OCI-LY1 (cell line): ENCODE data around the gene TAOK1.

ENCODE experiments used
- H2AFZ ChIP-seq: fragments of 200-600 bp; sonication (generic), shearing (Covaris generic); 2 replicates; pipeline ENCODE4 v1.6.0; 2014; ENCODE audit warnings: antibody characterized with exemption, mild to moderate bottlenecking, low read length
- H3F3A ChIP-seq: fragments of 200-600 bp; sonication (generic), shearing (Covaris generic); 2 replicates; pipeline ENCODE4 v1.6.0; 2014; ENCODE audit warnings: mild to moderate bottlenecking, antibody characterized with exemption, low read length, moderate library complexity; ENCODE audit not compliant: insufficient read depth
- H3K27ac ChIP-seq: fragments of 200-600 bp; sonication (generic); 2 replicates; pipeline ENCODE4 v1.5.1; 2014; ENCODE audit warnings: low read length, mixed run types, mild to moderate bottlenecking, low read depth; ENCODE audit not compliant: poor library complexity, severe bottlenecking
- H3K27me3 ChIP-seq: fragments of 200-600 bp; sonication (generic); 2 replicates; pipeline ENCODE4 v1.6.0; 2014; ENCODE audit warnings: antibody characterized with exemption, mild to moderate bottlenecking, low read length, moderate library complexity; ENCODE audit not compliant: insufficient read depth
- H3K36me3 ChIP-seq: fragments of 200-600 bp; sonication (generic); 2 replicates; pipeline ENCODE4 v1.6.1; 2014; ENCODE audit warnings: mild to moderate bottlenecking, antibody characterized with exemption, low read length, moderate library complexity, mixed read lengths; ENCODE audit not compliant: insufficient read depth
- H3K4me1 ChIP-seq: fragments of 200-600 bp; sonication (generic); 2 replicates; pipeline ENCODE4 v1.5.1; 2014; ENCODE audit warnings: mild to moderate bottlenecking, low read length, moderate library complexity; ENCODE audit not compliant: insufficient read depth, severe bottlenecking
- H3K4me2 ChIP-seq: fragments of 200-600 bp; sonication (generic), shearing (Covaris generic); 2 replicates; pipeline ENCODE4 v1.6.1; 2014; ENCODE audit warnings: low read length
- H3K4me3 ChIP-seq: fragments of 200-600 bp; sonication (generic); 2 replicates; pipeline ENCODE4 v1.5.1; 2014; ENCODE audit warnings: low read length, low read depth, mild to moderate bottlenecking, mixed read lengths; ENCODE audit not compliant: poor library complexity, severe bottlenecking
- H3K79me2 ChIP-seq: fragments of 200-600 bp; shearing (Covaris generic); 2 replicates; pipeline ENCODE4 v1.6.1; 2016; ENCODE audit warnings: mixed run types, low read length, mixed read lengths; ENCODE audit not compliant: insufficient read depth
- H3K9ac ChIP-seq: fragments of 200-600 bp; sonication (generic), shearing (Covaris generic); 2 replicates; pipeline ENCODE4 v1.6.1; 2014; ENCODE audit warnings: mild to moderate bottlenecking, low read length, mixed read lengths
- H3K9me2 ChIP-seq: fragments of 200-600 bp; sonication (generic), shearing (Covaris generic); 2 replicates; pipeline ENCODE4 v1.6.1; 2014; ENCODE audit warnings: low read depth, mild to moderate bottlenecking, low read length, mixed read lengths
- H3K9me3 ChIP-seq: fragments of 200-600 bp; shearing (Covaris generic); 2 replicates; pipeline ENCODE4 v1.6.1; 2014; ENCODE audit warnings: low read length, mixed read lengths
- H4K20me1 ChIP-seq: fragments of 200-600 bp; sonication (generic), shearing (Covaris generic); 2 replicates; pipeline ENCODE4 v1.6.0; 2016; ENCODE audit warnings: mild to moderate bottlenecking, low read length; ENCODE audit not compliant: insufficient read depth
- CTCF ChIP-seq: fragments of 200-600 bp; sonication (generic), shearing (Covaris generic); IDR thresholded peaks from 2 replicates; pipeline ENCODE4 v1.5.1; 2017; ENCODE audit warnings: mild to moderate bottlenecking, antibody characterized with exemption, low read length, moderate library complexity, mixed read lengths
- EZH2 ChIP-seq: fragments of 200-600 bp; sonication (generic), shearing (Covaris generic); IDR thresholded peaks from 2 replicates; pipeline ENCODE4 v1.8.0; 2017; ENCODE audit warnings: borderline replicate concordance, mixed run types, mild to moderate bottlenecking, antibody characterized with exemption, low read length, moderate library complexity, mixed read lengths

TAOK1 gene

GRCh38 chr17:29560316-29560715, 170.2 kb downstream of the TAOK1 start:
- H3K4me3 ChIP-seq: no peak overlapping the region
- no peaks in the 10 kb centered on the region for H3K27me3 ChIP-seq
- peak overlapping the region; percentile 42 for H3K4me2 ChIP-seq
- no peak overlapping the region for H3K9ac ChIP-seq
- TF ChIP-seq EZH2: no peak
- TF ChIP-seq CTCF: no peak
- H3K27ac ChIP-seq: peak overlapping the region; percentile 11
- no peak overlapping the region for H2AFZ ChIP-seq
- H3K4me1 ChIP-seq: peaks cover 30% of the 10 kb centered on the region
- H3F3A ChIP-seq: no peaks in the 10 kb centered on the region
- no peaks in the 10 kb centered on the region for H4K20me1 ChIP-seq
- H3K9me2 ChIP-seq: no peaks in the 10 kb centered on the region
- H3K36me3 ChIP-seq: no peaks in the 10 kb centered on the region
- H3K79me2 ChIP-seq: no peaks in the 10 kb centered on the region
- no peaks in the 10 kb centered on the region for H3K9me3 ChIP-seq

- Histone ChIP-seq H3K79me2 (no peaks in the 10 kb centered on the region), H3F3A (no peaks in the 10 kb centered on the region), H3K9me3 (no peaks in the 10 kb centered on the region), H3K27ac (no peak overlapping the region), H3K27me3 (no peaks in the 10 kb centered on the region), H4K20me1 (no peaks in the 10 kb centered on the region), H3K9ac (no peak overlapping the region), H3K9me2 (no peaks in the 10 kb centered on the region), H3K36me3 (no peaks in the 10 kb centered on the region), H3K4me3 (no peak overlapping the region), H3K4me1 (peaks cover 44% of the 10 kb centered on the region), H3K4me2 (no peak overlapping the region), H2AFZ (no peak overlapping the region)
- TF ChIP-seq EZH2: no peak
- TF ChIP-seq CTCF: no peak
These were observed 171.7 kb downstream of the TAOK1 start for GRCh38 chr17:29561554-29562517.

GRCh38 chr17:29562615-29563014, 172.5 kb downstream of the TAOK1 start:
- Histone ChIP-seq H2AFZ (no peak overlapping the region), H3K36me3 (no peaks in the 10 kb centered on the region), H3K4me3 (no peak overlapping the region), H3K79me2 (no peaks in the 10 kb centered on the region), H3F3A (no peaks in the 10 kb centered on the region), H3K9ac (no peak overlapping the region), H3K27me3 (no peaks in the 10 kb centered on the region), H3K27ac (no peak overlapping the region), H3K4me2 (no peak overlapping the region), H3K9me2 (no peaks in the 10 kb centered on the region), H4K20me1 (no peaks in the 10 kb centered on the region), H3K9me3 (no peaks in the 10 kb centered on the region), H3K4me1 (peaks cover 48% of the 10 kb centered on the region)
- TF ChIP-seq CTCF (no peak), EZH2 (no peak)
